GM12875 (cell line): ENCODE measurements around the gene MTCL1.
A peak's percentile ranks its signal among the peaks of the same experiment; 100 is the strongest.

Source experiments
- H3K4me3 ChIP-seq: one replicate; pipeline ENCODE4 v1.5.1; 2011; ENCODE audit warnings: low read depth, low read length, control low read depth
- TF ChIP-seq, protein P1 (sequence below): IDR thresholded peaks from 2 replicates; pipeline ENCODE4 v1.5.1; 2011; ENCODE audit warnings: low read depth, mild to moderate bottlenecking, control low read depth, inconsistent platforms, low read length, moderate library complexity, borderline replicate concordance; ENCODE audit not compliant: insufficient read depth

Gene MTCL1

GRCh38 chr18:8705238-8705960 lies at the start of gene MTCL1:
Gene MTCL1, plus strand, starts transcription at chr18:8705556. Its CDS starts 105 bp downstream, at chr18:8705661.
- TF ChIP-seq, protein P1, sequence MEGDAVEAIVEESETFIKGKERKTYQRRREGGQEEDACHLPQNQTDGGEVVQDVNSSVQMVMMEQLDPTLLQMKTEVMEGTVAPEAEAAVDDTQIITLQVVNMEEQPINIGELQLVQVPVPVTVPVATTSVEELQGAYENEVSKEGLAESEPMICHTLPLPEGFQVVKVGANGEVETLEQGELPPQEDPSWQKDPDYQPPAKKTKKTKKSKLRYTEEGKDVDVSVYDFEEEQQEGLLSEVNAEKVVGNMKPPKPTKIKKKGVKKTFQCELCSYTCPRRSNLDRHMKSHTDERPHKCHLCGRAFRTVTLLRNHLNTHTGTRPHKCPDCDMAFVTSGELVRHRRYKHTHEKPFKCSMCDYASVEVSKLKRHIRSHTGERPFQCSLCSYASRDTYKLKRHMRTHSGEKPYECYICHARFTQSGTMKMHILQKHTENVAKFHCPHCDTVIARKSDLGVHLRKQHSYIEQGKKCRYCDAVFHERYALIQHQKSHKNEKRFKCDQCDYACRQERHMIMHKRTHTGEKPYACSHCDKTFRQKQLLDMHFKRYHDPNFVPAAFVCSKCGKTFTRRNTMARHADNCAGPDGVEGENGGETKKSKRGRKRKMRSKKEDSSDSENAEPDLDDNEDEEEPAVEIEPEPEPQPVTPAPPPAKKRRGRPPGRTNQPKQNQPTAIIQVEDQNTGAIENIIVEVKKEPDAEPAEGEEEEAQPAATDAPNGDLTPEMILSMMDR: no peak
- peak within 1 kb of the TSS; percentile 72 for H3K4me3 ChIP-seq

DNA sequence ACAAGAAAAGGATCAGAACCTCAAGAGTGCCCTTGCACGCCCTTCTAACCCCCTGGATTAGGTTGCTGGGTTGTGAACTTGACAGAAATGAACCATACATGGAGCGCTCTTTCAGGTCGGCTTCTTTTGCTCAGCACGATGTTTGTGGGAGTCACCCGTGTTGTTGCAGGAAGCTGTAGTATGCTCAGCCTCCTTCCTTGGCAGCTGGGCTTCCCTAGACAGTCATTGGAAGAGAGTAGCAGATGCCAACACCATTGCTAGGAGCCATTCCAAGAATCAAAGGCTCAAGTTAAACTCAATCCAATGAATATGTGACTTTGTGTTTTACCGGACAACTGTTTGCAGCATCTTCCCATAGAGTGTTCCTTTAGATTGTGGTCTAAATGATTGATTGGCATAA lies 49.1 kb upstream of the MTCL1 start:
- TF ChIP-seq, protein P1: no peak
- no peak overlapping the region for H3K4me3 ChIP-seq

GRCh38 chr18:8657050-8657820 lies 48.1 kb upstream of the MTCL1 start:
- H3K4me3 ChIP-seq: no peak overlapping the region
- TF ChIP-seq, protein P1: no peak

- no peak overlapping the region for H3K4me3 ChIP-seq
- TF ChIP-seq, protein P1: no peak
Measured at GRCh38 chr18:8657873-8658470, 47.4 kb upstream of the MTCL1 start.

GRCh38 chr18:8658858-8659485 lies 46.4 kb upstream of the MTCL1 start:
- no peak overlapping the region for H3K4me3 ChIP-seq
- TF ChIP-seq, protein P1: no peak

DNA sequence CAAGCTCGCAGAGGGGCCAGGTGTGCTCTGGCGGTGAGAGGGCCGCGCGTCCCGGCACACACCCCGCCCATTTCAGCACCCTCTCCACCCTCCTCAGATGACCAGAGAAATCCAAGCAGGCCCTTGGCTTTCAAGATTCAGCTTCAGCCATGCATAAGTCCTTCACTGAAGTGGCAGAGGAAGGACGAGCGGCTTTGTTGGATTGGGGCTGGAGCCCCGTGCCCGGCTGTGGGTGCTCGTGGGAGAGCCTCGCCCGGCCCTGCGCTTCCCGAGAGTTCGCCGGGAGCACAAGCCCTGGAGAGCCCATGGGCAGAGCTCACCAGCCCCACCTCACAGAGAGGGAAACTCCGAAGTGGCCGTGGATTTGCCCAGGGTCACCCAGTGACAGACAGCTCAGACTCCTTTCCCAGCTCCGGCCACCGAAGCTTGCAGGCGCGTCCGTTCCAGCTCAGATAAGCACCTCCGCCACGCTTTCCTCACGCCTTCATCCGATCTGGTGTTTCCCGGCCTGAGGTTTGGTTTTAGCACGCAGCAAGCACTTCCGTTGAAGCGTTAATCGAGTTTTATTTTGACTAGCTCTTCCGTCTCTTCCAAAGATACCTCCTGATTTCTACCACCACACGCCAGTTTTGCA lies 45.6 kb upstream of the MTCL1 start:
- TF ChIP-seq, protein P1: no peak

More for the DNA sequence above, 45.6 kb upstream of the MTCL1 start:
- no peak overlapping the region for H3K4me3 ChIP-seq
